IMR-90 (cell line): ENCODE data around the gene SASH1. TPM values are rescaled to one million over a fixed set of nuclear protein-coding genes. Genes with fewer than 3 reads are reported as not detected.
A peak's percentile ranks its signal among the peaks of the same experiment; 100 is the strongest.

Experiments used
- ATAC-seq: fragments of 200-7000 bp; cut with Tn5 transposase; 2 replicates; pipeline ENCODE4 v1.9.1; 2020; ENCODE audit warnings: low read depth, mild to moderate bottlenecking, moderate library complexity
- BruUV-seq: library from RNA; stranded (reverse); fragments of 400-500 nt; replicated peaks from 2 replicates; lab custom pipeline; 2021; lab: Mats Ljungman, UMichigan
- CTCF ChIA-PET: fragments of 300-600 bp; formaldehyde crosslinking; extraction: SDS; loops from one replicate; lab custom pipeline; 2021; ENCODE audit warnings: antibody characterized with exemption; lab: Yijun Ruan, JAX
- POLR2A ChIA-PET: fragments of 300-600 bp; sonication (Branson Sonifier 250); formaldehyde crosslinking; loops from one replicate; lab custom pipeline; 2022; ENCODE audit warnings: antibody characterized with exemption; ENCODE audit not compliant: unreplicated experiment; lab: Charles Lee
- DNase-seq: peaks from one replicate; pipeline ENCODE4 v3.0.0; 2013
- H2AFZ ChIP-seq: replicated peaks from 2 replicates; pipeline ENCODE3; 2013; ENCODE audit warnings: low read length, mild to moderate bottlenecking; ENCODE audit not compliant: poor library complexity
- H2AK5ac ChIP-seq: 2 replicates; pipeline ENCODE4 v1.6.1; 2013; ENCODE audit warnings: low read depth, low read length, inconsistent platforms
- H2AK9ac ChIP-seq: replicated peaks from 2 replicates; pipeline ENCODE3; 2013; ENCODE audit warnings: mild to moderate bottlenecking, low read depth, low read length, moderate library complexity; ENCODE audit not compliant: poor library complexity
- H2BK120ac ChIP-seq: 2 replicates; pipeline ENCODE4 v1.6.1; 2013; ENCODE audit warnings: low read depth, low read length, inconsistent platforms
- H2BK15ac ChIP-seq: 3 replicates; pipeline ENCODE4 v1.6.1; 2013; ENCODE audit warnings: low read depth, low read length, inconsistent platforms
- H2BK20ac ChIP-seq: 2 replicates; pipeline ENCODE4 v1.6.1; 2013; ENCODE audit warnings: low read depth, mild to moderate bottlenecking, inconsistent platforms, low read length, moderate library complexity
- H2BK5ac ChIP-seq: 2 replicates; pipeline ENCODE4 v1.6.1; 2013; ENCODE audit warnings: mild to moderate bottlenecking, low read depth, low read length, inconsistent platforms; ENCODE audit not compliant: poor library complexity, severe bottlenecking
- H3K14ac ChIP-seq: replicated peaks from 2 replicates; pipeline ENCODE4 v1.6.1; 2013; ENCODE audit warnings: low read depth, low read length, inconsistent platforms
- H3K18ac ChIP-seq: 2 replicates; pipeline ENCODE4 v1.6.1; 2013; ENCODE audit warnings: low read depth, low read length, control low read depth
- H3K23ac ChIP-seq: 2 replicates; pipeline ENCODE4 v1.6.1; 2013; ENCODE audit warnings: low read depth, low read length, inconsistent platforms
- H3K27ac ChIP-seq: 2 replicates; pipeline ENCODE4 v1.5.1; 2013; ENCODE audit warnings: mild to moderate bottlenecking, control low read depth, low read length; ENCODE audit not compliant: insufficient read depth
- H3K27me3 ChIP-seq: 2 replicates; pipeline ENCODE4 v1.6.1; 2013; ENCODE audit warnings: low read length; ENCODE audit not compliant: control insufficient read depth, insufficient read depth
- H3K36me3 ChIP-seq: 2 replicates; pipeline ENCODE4 v1.6.1; 2013; ENCODE audit warnings: low read length, mixed read lengths; ENCODE audit not compliant: control insufficient read depth, insufficient read depth
- H3K4ac ChIP-seq: 2 replicates; pipeline ENCODE4 v1.6.1; 2013; ENCODE audit warnings: low read depth, low read length, inconsistent platforms
- H3K4me1 ChIP-seq: 2 replicates; pipeline ENCODE4 v1.6.1; 2013; ENCODE audit warnings: low read length, mixed read lengths; ENCODE audit not compliant: control insufficient read depth, insufficient read depth
- H3K4me2 ChIP-seq: 2 replicates; pipeline ENCODE4 v1.6.1; 2013; ENCODE audit warnings: low read depth, mild to moderate bottlenecking, control low read depth, low read length, moderate library complexity
- H3K4me3 ChIP-seq: 2 replicates; pipeline ENCODE4 v1.5.1; 2013; ENCODE audit warnings: low read depth, mild to moderate bottlenecking, control low read depth, low read length, moderate library complexity; ENCODE audit not compliant: insufficient read depth
- H3K56ac ChIP-seq: 2 replicates; pipeline ENCODE4 v1.6.1; 2013; ENCODE audit warnings: low read length, inconsistent platforms; ENCODE audit not compliant: insufficient read depth; ENCODE audit errors: extremely low read depth
- H3K79me1 ChIP-seq, 2 experiments: 2 replicates each; pipeline ENCODE4 v1.6.1; 2013; ENCODE audit warnings: low read length in 2 of 2, inconsistent platforms in 1 of 2, low read depth in 1 of 2
- H3K9ac ChIP-seq: 2 replicates; pipeline ENCODE4 v1.6.1; 2013; ENCODE audit warnings: low read depth, low read length, control low read depth
- H3K9me1 ChIP-seq: 2 replicates; pipeline ENCODE4 v1.6.1; 2013; ENCODE audit warnings: low read length, inconsistent platforms; ENCODE audit not compliant: insufficient read depth
- H3K9me3 ChIP-seq: 2 replicates; pipeline ENCODE4 v1.6.1; 2013; ENCODE audit warnings: low read length; ENCODE audit not compliant: control insufficient read depth, insufficient read depth
- H4K20me1 ChIP-seq: 2 replicates; pipeline ENCODE4 v1.6.1; 2013; ENCODE audit warnings: low read length, inconsistent platforms; ENCODE audit not compliant: insufficient read depth
- H4K5ac ChIP-seq: 2 replicates; pipeline ENCODE4 v1.6.1; 2013; ENCODE audit warnings: mild to moderate bottlenecking, low read depth, low read length, control low read depth
- H4K8ac ChIP-seq, 2 experiments: 2 replicates each; pipeline ENCODE4 v1.6.1; 2013; ENCODE audit warnings: low read depth in 2 of 2, low read length in 2 of 2, control low read depth in 1 of 2, inconsistent platforms in 1 of 2
- H4K91ac ChIP-seq: 2 replicates; pipeline ENCODE4 v1.6.1; 2013; ENCODE audit warnings: low read depth, low read length, inconsistent platforms; ENCODE audit not compliant: insufficient read depth
- BHLHE40 ChIP-seq: fragments of 150-350 bp; IDR thresholded peaks from 2 replicates; pipeline ENCODE4 v1.6.1; 2016; ENCODE audit warnings: mild to moderate bottlenecking, low read depth, low read length
- CHD1 ChIP-seq: IDR thresholded peaks from 2 replicates; pipeline ENCODE4 v1.6.1; 2012; ENCODE audit warnings: low read depth, low read length, improper control_type of control experiment
- FOS ChIP-seq: fragments of 150-350 bp; IDR thresholded peaks from 2 replicates; pipeline ENCODE4 v1.6.1; 2016; ENCODE audit warnings: low read depth, low read length
- MAFK ChIP-seq: IDR thresholded peaks from 2 replicates; pipeline ENCODE4 v1.6.1; 2012; ENCODE audit warnings: low read depth, low read length, improper control_type of control experiment
- NFE2L2 ChIP-seq: fragments of 150-350 bp; IDR thresholded peaks from 2 replicates; pipeline ENCODE4 v1.6.1; 2016; ENCODE audit warnings: low read depth, mild to moderate bottlenecking, low read length
- POLR2A ChIP-seq: IDR thresholded peaks from 2 replicates; pipeline ENCODE4 v1.6.1; 2012; ENCODE audit warnings: mild to moderate bottlenecking, low read depth, low read length
- RAD21 ChIP-seq: IDR thresholded peaks from 2 replicates; pipeline ENCODE4 v1.6.1; 2012; ENCODE audit warnings: low read length, improper control_type of control experiment
- RCOR1 ChIP-seq: IDR thresholded peaks from 2 replicates; pipeline ENCODE4 v1.6.1; 2012; ENCODE audit warnings: mild to moderate bottlenecking, low read length, improper control_type of control experiment; ENCODE audit not compliant: insufficient replicate concordance
- RFX5 ChIP-seq: IDR thresholded peaks from 2 replicates; pipeline ENCODE4 v1.8.0; 2012; ENCODE audit warnings: low read depth, mild to moderate bottlenecking, low read length, moderate library complexity
- SMC3 ChIP-seq: fragments of 150-350 bp; IDR thresholded peaks from 2 replicates; pipeline ENCODE4 v1.6.1; 2016; ENCODE audit warnings: low read depth, mild to moderate bottlenecking, antibody characterized with exemption, low read length, moderate library complexity
- WGBS, 2 experiments: methylation state at CpG; one replicate each; pipeline versions ENCODE4 v1.1.5 to v1.1.7; 2013; ENCODE audit warnings: missing lambda C conversion rate in 2 of 2; ENCODE audit not compliant: insufficient read length in 1 of 2; ENCODE audit errors: extremely low coverage in 2 of 2; 5-methylcytosine and 5-hydroxymethylcytosine counted together
- dilution Hi-C: fragments of 300-500 bp; cut with HindIII; formaldehyde crosslinking; loops from one replicate; pipeline ENCODE4 v1.14.3; 2018; ENCODE audit warnings: low sequenced_read_pairs; ENCODE audit not compliant: unreplicated experiment
- in situ Hi-C: fragments of 300-500 bp; cut with MboI; formaldehyde crosslinking; loops from 3 replicates; pipeline ENCODE4 v1.14.3; 2019; ENCODE audit warnings: low sequenced_read_pairs, inconsistent platforms, mixed read lengths
- intact Hi-C: fragments of 100-400 bp; cut with micrococcal nuclease; formaldehyde crosslinking; loops from 2 replicates; pipeline ENCODE4 v1.10.0; 2022
- polyA plus RNA-seq, 3 experiments: library from polyadenylated mRNA; depleted of rRNA; stranded (reverse); fragments of >200 nt; gene quantifications; 2 replicates each; pipeline ENCODE4 v1.2.3, GENCODE V29; 2012; ENCODE audit warnings: low replicate concordance in 1 of 3
- total RNA-seq: library from RNA; depleted of rRNA; stranded (reverse); fragments of >200 nt; gene quantifications from 2 replicates; pipeline ENCODE4 v1.2.3, GENCODE V29; 2012

SASH1 gene
- total and polyA plus RNA-seq, 2 of the 4 experiments (the other 2 are of a cell fraction), result 11.6 to 16.5 TPM

DNA sequence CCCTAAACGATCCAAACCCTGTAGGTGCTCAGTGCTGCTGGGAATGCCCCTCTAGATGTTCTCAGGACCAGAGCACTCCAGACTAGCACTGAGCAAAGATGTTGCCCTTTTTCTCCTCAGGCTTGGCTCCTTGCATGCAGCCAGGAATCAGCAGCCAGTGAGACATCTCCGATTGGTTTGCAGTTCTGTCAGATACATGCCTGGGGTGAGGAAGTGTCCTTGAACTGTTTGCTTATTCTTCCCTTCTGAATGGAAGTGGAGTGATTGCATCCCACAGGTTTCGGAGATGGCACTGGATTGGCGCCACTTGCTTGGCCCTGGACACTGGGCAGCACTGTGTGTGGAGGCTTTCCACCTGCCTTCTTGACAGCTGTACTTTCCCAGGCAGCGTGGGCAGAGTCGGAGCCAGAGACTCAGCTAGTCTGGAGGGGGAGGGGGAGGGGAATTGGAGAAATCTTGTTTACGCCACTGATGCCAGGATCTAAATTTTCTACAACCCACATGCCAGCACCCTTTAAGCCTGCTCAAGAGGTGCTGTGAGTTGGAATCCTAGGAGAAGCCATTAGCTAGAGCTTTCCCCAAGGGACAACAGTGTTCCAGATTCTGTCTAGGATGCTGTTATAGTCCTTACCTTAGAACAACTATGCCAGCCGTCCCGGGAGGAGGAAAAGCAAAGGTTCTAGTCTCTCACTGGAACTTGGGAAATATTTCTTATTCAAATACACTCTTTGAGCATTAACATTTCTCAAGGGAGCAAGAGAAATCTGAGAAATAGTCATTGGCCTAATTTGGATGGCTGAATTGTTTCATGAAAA, 49.2 kb upstream of the SASH1 start:
- H2BK15ac ChIP-seq, result 0 out of 3 replicates have a peak overlapping the region, but pooled peaks have one; percentile 28
- TF ChIP-seq RCOR1, result no peak
- TF ChIP-seq CHD1, result no peak
- no peak for TF ChIP-seq POLR2A
- no peak for TF ChIP-seq FOS
- TF ChIP-seq BHLHE40, result no peak
- no peak for TF ChIP-seq RFX5
- TF ChIP-seq NFE2L2, result no peak
- no peak for TF ChIP-seq SMC3
- TF ChIP-seq RAD21, result no peak
- no peak for TF ChIP-seq MAFK
- peaks cover 24% of the 10 kb centered on the region for H3K4me1 ChIP-seq
- dilution Hi-C loops, result no loop called here
- ChIA-PET CTCF (no interaction called here), POLR2A (no interaction called here)
- intact Hi-C loops, result no loop called here
- H3K4ac ChIP-seq, result peak overlapping the region; percentile 65
- no peaks in the 10 kb centered on the region for H4K20me1 ChIP-seq
- H3K9me1 ChIP-seq, result peaks cover 9% of the 10 kb centered on the region; the same call in 1 of the 2 replicates
- peak overlapping the region; percentile 16; the same call in 1 of the 2 replicates for H2BK20ac ChIP-seq
- H2AK5ac ChIP-seq, result 0 out of 2 replicates have a peak overlapping the region, but pooled peaks have one; percentile 15
- no peak overlapping the region for H4K91ac ChIP-seq
- H2AFZ ChIP-seq, result peak overlapping the region; percentile 29
- peak; percentile 26 for DNase-seq
- no peak overlapping the region for H3K23ac ChIP-seq
- peak overlapping the region; percentile 48; the same call in 1 of the 2 replicates for H3K18ac ChIP-seq
- H3K9me3 ChIP-seq, result no peaks in the 10 kb centered on the region
- no peak overlapping the region for H2BK5ac ChIP-seq
- in situ Hi-C loops, result no loop called here
- H3K56ac ChIP-seq, result no peak overlapping the region
- H4K5ac ChIP-seq, result no peak overlapping the region; the same call in 1 of the 2 replicates
- peak overlapping the region; percentile 29; the same call in 1 of the 2 replicates for H3K4me2 ChIP-seq
- H3K27ac ChIP-seq, result no peak overlapping the region
- 100% methylated on average over 1 of the region's 9 CpGs; no CpG with 5 or more reads in 1 of the 2 experiments for WGBS, 2 experiments
- peaks cover 0 to 30% of the 10 kb centered on the region in 2 experiments; a peak in 2 of 4 replicates for H3K79me1 ChIP-seq
- no peak overlapping the region for H3K4me3 ChIP-seq
- peak overlapping the region; percentile 43 for H3K14ac ChIP-seq
- BruUV-seq, result no TSS peak
- peak; percentile 56 for ATAC-seq
- peak overlapping the region in 1 of 2 experiments; percentile 14; a peak in 1 of 4 replicates for H4K8ac ChIP-seq
- H3K36me3 ChIP-seq, result no peaks in the 10 kb centered on the region
- no peak overlapping the region for H3K9ac ChIP-seq
- no peak overlapping the region for H2AK9ac ChIP-seq
- H3K27me3 ChIP-seq, result no peaks in the 10 kb centered on the region
- H2BK120ac ChIP-seq, result peak overlapping the region; percentile 47; the same call in 1 of the 2 replicates
